Measurements from ENCODE around the gene GABRB1.

DNA sequence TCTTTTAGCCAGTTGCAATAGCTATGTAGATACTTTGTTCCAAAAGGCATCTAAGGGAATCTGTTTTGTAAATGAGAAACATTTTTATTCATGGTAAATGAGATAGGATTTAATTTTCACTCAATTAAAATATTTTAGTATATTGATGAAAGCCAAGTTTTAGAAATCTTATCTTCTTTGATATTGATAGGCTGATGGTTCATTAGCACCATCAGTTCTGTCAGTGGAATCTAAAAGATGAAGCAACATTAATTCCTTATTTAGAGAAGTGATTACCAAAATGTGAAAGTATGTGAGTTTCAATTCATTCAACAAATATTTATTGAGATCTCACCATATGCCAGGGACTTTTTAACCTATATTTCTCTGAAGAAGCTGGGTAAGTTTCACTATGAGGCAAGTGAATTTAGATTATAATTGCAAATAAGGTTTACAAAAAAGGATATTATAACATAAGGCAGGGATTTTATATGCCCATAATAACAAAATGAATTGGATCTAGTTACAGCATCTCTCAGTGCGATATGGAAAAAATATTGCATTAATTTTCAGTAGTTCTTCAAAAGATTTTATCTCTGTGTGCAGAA is 79.3 kb downstream of the GABRB1 start:
- TF ChIP-seq CTCF (IDR thresholded peaks at IDR 0.05) (no peak), POLR2A (IDR thresholded peaks at IDR 0.05) (no peak)
